Measurements from ENCODE around the gene TXK. TPM values are rescaled to one million over a fixed set of nuclear protein-coding genes. Genes with fewer than 3 reads are reported as not detected.

The TXK gene
- total and polyA plus RNA-seq, 2 donors from 2014 or later, result 0.26 to 7.9 TPM

GRCh38 chr4:48058617-48059530 lies 75.2 kb downstream of the TXK start:
- intact Hi-C loops (cut with DNase I), result no loop called here
- Histone ChIP-seq H3K4me1 (ENCODE audit: control insufficient read depth in 2 of 3, insufficient read depth in 2 of 3, low read depth in 1 of 3, low read length in 3 of 3) (no peaks in the 10 kb centered on the region), H3K9ac (ENCODE audit: low read length in 3 of 3) (no peak overlapping the region), H3K27me3 (ENCODE audit: control insufficient read depth, insufficient read depth, low read length) (no peaks in the 10 kb centered on the region), H3K36me3 (ENCODE audit: control insufficient read depth in 2 of 3, insufficient read depth in 3 of 3, low read length in 3 of 3) (no peaks in the 10 kb centered on the region), H3K4me3 (ENCODE audit: low read length in 3 of 3) (no peak overlapping the region), H3K9me3 (ENCODE audit: control insufficient read depth in 2 of 3, insufficient read depth in 1 of 3, low read length in 3 of 3) (no peaks in the 10 kb centered on the region), H3K27ac (ENCODE audit: low read depth in 2 of 2, low read length in 2 of 2) (no peak overlapping the region)
- TF ChIP-seq CTCF (IDR thresholded peaks at IDR 0.05; ENCODE audit: borderline replicate concordance, extremely low read depth, insufficient read depth), result no peak
- no peak for DNase-seq
- no peak for FAIRE-seq

GRCh38 chr4:48051078-48051477 lies 83.0 kb downstream of the TXK start:
- intact Hi-C loops (cut with DNase I), result no loop called here
- Histone ChIP-seq H3K4me1 (ENCODE audit: control insufficient read depth in 2 of 3, insufficient read depth in 2 of 3, low read depth in 1 of 3, low read length in 3 of 3) (peaks cover 0 to 7% (median 4%) of the 10 kb centered on the region in 3 donors), H3K9me3 (ENCODE audit: control insufficient read depth in 2 of 3, insufficient read depth in 1 of 3, low read length in 3 of 3) (no peaks in the 10 kb centered on the region), H3K27me3 (ENCODE audit: control insufficient read depth, insufficient read depth, low read length) (no peaks in the 10 kb centered on the region), H3K36me3 (ENCODE audit: control insufficient read depth in 2 of 3, insufficient read depth in 3 of 3, low read length in 3 of 3) (no peaks in the 10 kb centered on the region), H3K4me3 (ENCODE audit: low read length in 3 of 3) (no peak overlapping the region), H3K27ac (ENCODE audit: low read depth in 2 of 2, low read length in 2 of 2) (no peak overlapping the region), H3K9ac (ENCODE audit: low read length in 3 of 3) (no peak overlapping the region)
- no peak for FAIRE-seq
- TF ChIP-seq CTCF (IDR thresholded peaks at IDR 0.05; ENCODE audit: borderline replicate concordance, extremely low read depth, insufficient read depth), result no peak
- no peak for DNase-seq

- Histone ChIP-seq H3K36me3 (ENCODE audit: control insufficient read depth in 2 of 3, insufficient read depth in 3 of 3, low read length in 3 of 3) (no peaks in the 10 kb centered on the region), H3K27me3 (ENCODE audit: control insufficient read depth, insufficient read depth, low read length) (no peaks in the 10 kb centered on the region), H3K9ac (ENCODE audit: low read length in 3 of 3) (no peak overlapping the region), H3K4me3 (ENCODE audit: low read length in 3 of 3) (no peak overlapping the region), H3K4me1 (ENCODE audit: control insufficient read depth in 2 of 3, insufficient read depth in 2 of 3, low read depth in 1 of 3, low read length in 3 of 3) (peaks cover 0 to 7% (median 4%) of the 10 kb centered on the region in 3 donors), H3K27ac (ENCODE audit: low read depth in 2 of 2, low read length in 2 of 2) (no peak overlapping the region), H3K9me3 (ENCODE audit: control insufficient read depth in 2 of 3, insufficient read depth in 1 of 3, low read length in 3 of 3) (no peaks in the 10 kb centered on the region)
- no peak for TF ChIP-seq CTCF (IDR thresholded peaks at IDR 0.05; ENCODE audit: borderline replicate concordance, extremely low read depth, insufficient read depth)
- intact Hi-C loops (cut with DNase I), result no loop called here
- FAIRE-seq (no peak), DNase-seq (no peak)
These were observed 84.6 kb downstream of the TXK start for GRCh38 chr4:48049483-48049882.

Data from kidney (tissue), 14 donors.